HG03060 (cell line): ENCODE measurements around the gene TCF12.
"Not testable (repeated sequence)": the region's sequence is repeated elsewhere in the genome, so short reads cannot be mapped to it uniquely, and the experiment has no call there.

ENCODE experiments used
- ATAC-seq: cut with Tn5 transposase; IDR thresholded peaks from one replicate; pipeline ENCODE4 v1.9.1; 2021; ENCODE audit warnings: low read depth, moderate number of reproducible peaks; ENCODE audit not compliant: unreplicated experiment

TCF12 gene

DNA sequence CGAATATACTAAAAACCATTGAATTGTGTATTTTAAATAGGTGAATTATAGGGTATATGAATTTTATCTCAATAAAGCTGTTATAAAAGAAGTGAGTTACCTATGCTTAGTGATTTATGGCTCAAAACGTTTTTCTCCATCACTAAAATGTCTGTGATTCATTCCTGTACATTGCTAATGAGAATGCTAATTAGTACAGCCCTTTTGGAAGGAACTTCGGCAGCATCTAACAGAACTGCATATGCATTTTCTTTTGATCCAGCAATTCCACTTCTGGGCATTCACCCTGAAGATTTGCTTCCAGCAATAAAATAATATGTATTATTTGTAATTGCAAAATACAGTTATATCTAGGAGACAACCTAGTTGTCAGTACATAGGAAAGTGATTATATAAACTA, 53.6 kb downstream of the TCF12 start:
- ATAC-seq = no peak

DNA sequence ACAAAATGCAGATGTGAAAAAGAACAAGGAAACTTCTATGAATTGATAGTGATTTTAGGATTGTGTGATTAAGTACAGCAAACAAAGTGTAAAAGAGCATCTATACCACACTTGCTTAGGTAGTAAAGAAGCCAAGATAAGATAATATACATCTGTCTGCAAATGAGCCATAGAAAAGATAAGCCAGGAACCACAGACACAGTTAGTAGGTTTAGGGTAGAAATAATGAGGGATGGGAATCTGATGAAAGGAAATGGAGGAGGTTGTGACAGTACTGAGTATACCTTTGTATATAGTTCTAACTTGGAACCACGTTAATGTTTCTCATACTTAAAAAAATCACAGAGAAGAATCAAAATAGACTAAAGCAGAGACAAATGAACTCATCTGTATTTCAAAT, 54.0 kb downstream of the TCF12 start:
- no peak for ATAC-seq

DNA sequence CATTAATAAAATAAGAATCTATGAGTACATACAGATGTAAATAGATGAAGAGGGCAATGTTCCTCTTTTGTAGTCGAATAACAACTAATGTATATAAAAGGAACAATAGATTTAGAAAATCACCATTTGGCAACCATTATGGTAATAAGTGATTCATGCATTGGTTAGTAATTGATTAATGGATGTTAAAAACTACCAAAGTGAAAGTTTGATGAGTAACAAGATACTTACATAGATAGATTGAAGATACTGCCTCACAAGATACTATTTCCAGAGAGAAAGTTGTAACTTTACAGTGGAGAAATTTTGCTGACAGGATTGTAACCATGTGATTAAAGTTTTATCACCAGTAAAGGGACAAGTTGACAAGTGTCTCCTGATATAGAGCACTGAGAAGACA, 55.0 kb downstream of the TCF12 start:
- no peak for ATAC-seq

DNA sequence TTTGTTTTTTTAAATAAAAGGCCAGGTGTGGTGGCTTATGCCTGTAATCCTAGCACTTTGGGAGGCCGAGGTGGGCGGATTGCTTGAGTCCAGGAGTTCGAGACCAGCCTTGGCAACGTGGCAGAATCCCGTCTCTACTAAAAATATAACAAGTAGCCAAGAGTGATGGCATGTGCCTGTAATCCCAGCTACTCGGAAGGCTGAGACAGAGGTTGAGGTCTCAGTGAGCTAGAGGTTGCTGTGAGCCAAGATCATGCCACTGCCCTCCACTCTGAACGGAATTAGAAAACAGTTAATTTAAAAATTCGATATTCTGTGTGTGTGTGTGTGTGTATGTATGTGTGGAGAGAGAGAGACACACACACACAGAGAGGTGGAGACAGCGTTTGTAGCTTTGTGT, 58.8 kb downstream of the TCF12 start:
- ATAC-seq = no peak

DNA sequence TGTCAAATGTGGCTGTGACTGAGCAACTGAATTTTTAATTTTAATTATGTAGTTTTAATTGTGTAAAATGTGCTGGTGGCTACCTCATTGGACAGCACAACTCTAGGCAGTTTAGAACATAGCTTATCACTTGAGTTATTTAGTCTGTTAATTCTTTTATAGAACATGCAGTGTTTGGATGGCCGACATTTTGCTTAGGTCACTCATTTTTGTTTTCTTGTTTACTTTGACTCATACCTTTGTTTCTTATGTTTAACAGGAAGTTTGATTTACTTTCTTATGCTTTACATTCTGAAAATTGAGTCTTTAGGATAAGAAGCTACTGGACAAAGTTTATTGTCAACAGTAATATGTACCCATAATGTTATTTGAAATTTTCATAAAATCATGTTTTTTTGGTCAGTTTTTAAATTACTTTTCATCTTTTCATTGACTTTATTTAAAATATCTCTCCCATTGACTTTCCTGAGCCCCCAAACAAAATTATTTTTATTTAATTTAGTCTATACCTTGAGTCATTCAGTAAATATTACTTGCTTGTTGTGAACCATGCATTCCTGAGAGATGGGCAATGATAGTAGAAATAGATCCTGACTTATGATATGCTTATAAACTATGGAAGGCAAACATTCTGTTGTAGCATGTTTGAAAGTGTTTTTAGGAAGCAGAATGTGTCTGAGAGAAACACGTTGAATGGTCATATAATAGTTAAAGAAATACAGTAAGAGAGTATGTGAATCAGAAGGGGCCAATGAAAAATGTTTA, 60.6 kb downstream of the TCF12 start:
- no peak for ATAC-seq

DNA sequence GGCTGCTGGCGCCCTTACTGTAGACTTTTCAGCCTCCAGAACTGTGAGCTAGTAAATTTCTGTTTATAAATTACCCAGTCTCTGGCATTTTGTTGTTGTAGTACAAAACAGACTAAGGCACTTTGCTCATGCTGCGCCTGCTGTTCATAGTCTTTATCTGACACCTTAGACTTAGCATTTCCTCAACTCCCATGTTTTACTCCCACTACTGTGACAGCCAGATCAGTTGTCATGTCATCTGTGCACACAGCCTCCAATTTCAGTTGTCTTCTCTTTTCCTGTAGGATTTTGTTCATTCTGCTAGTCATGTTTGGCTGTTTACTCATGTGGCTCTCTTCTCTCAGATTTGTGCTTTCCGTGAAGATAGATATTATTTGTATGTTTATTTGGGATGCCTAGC, 62.0 kb downstream of the TCF12 start:
- no peak for ATAC-seq

DNA sequence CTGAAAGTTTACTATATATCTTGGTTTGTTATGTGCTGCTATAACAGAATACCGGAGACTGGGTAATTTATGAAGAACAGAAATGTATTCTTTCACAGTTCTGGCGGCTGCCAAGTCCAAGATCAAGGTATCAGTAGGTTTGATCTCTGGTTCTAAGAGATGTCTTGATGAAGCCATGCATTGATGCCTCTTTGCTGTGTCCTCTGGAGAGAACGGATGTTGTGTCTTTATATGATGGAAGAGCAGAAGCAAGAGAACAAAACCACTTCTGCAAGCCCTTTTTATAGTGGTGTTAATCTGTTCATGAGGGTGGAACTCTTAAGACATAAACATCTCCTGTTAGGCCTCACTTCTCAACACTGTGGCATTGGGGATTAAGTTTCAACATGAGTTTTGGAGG, 62.7 kb downstream of the TCF12 start:
- ATAC-seq = no peak

DNA sequence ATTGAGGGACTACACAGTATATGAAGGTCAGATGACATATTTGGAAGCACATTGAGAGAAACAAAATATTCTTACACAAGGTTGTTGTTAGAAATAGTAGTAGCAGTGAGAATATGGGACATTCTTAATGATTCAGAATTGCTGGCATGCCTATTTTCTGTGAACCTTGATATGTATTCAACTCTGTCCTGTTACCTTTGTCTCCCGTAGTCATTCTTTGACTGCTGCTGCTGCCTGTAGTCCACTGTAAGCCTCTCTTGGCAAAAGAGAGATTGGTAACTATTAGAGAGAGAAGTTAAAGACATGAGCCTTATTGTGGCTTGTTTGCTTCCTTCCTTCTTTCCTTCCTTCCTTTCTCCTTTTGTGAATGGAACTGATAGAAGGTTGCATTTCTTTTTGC, 64.5 kb downstream of the TCF12 start:
- ATAC-seq = no peak

DNA sequence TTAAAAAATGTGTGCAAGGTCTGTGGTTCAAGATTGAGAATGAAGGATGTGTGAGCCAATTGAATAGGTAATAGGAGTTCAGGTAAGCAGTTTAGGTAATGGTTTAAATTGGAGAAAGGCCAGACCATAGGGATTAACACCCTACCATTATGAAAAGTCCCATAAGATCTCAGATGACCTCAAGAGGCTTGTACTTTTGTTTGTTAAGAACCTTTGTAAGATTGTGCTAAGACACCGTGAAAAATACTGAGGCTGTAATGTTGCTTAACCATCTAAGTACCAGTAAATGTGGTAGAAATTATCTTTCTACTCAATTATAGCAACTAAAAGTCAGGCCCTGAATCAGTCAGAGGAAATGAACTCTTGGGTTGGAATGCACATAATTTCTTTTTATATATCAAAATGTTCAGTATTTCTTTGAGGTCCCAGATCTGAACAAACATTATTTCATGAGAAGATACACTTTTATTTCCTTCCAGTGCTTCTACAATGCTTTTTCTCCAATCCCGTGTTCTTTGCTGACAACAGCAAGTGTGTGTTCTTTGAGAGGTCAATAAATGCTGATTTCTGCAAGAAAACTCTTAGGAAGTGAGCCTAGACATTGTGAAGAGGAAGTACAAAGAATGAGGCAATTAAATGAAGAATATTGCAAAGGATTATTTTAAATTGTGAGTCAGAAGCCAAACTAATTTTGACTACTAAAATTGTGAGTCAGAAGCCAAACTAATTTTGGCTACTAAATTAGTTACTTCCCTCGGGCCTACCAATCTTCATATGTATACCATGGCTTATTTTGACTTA, 66.4 kb downstream of the TCF12 start:
- ATAC-seq = no peak

DNA sequence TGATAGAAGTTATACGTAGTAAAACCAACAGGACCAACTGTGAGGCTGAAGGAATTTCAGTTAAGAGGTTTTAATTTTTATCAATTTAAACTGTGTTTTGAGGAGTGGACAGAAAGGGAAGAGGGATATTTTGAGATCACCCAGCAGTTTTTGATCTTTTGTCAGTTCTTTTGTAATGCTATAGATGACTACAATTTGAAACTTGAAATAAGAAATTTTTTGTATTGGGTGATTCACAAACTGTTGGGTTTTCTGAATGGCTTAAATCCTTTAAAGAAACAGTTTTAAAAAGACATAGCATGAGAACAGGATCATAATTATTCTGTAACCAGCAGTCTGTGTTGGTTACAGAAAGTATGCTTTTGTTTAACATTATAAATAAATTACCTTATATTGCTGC, 67.4 kb downstream of the TCF12 start:
- ATAC-seq = no peak

DNA sequence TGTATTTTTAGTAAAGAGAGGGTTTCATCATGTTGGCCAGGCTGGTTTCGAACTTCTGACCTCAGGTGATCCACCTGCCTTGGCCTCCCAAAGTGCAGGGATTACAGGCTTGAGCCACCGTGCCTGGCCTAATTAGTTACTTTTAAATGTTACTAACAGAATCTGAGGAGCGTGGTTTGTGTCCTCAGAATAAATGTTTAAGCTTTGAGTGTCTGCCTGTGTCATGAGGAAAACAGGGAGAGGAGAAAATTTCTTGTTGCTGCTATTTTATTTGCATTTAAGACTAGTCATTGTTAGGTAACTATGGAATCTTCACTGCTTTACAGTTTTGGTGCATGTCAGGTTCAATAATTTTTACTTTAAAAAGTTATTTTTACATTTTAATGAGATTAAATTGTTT, 68.8 kb downstream of the TCF12 start:
- no peak for ATAC-seq

DNA sequence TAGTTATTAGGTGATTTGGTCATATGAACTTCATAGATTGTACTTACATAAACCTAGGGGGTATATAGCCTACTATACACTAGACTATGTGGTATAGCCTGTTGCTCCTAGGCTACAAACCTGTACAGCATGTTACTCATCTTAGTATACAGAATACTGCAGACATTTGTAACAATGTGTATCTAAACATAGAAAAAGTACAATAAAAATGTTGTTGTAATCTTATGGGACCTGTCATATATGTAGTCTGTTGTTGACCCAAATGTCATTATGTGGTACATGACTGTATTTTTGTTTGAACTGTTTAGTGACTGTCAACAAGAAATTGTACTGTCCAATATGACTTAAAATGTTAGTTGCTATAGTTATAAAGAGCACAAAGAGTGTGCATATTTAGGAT, 69.8 kb downstream of the TCF12 start:
- no peak for ATAC-seq

DNA sequence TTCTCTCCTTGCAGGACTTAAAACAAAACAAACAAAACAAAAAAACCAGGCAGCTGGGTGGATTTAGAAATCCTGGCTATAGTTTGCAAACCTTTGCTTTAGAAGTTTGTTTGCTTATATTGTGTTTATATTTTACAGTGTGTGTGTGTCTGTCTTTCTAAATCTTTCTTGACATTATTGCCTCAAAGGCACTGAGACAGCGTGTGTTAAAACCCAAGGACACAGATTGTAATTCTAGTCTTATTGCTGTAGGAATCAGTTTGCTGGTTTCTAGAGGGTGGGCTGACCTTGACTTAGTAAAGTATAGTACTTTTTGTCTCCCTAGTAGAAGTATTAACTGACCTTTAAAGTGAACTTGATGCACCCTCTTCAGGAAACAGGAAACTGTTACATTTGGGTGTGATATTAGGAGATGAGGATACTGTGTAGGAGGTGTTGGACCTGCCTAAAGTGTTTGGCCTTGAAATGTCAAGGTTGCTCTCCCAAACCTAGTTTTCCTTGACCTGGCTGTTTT, 71.0 kb downstream of the TCF12 start:
- no peak for ATAC-seq

DNA sequence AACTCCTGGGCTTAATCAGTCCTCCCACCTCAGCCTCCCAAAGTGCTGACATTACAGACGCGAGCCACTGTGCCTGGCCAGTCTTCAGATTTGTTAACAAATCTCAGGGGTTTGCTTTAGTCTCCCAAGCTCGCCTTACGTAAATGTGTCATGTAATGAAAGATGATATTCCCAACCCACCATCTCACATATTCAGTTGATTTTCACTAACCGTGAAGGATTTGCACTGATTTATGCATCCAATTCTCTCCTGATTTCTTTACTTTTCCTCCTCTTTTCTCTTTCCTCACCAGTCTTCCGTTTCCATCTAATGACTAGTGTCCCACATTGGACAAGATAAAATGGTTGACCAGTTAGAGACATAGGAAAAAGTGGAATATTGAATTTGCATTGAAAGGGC, 72.6 kb downstream of the TCF12 start:
- ATAC-seq = no peak

DNA sequence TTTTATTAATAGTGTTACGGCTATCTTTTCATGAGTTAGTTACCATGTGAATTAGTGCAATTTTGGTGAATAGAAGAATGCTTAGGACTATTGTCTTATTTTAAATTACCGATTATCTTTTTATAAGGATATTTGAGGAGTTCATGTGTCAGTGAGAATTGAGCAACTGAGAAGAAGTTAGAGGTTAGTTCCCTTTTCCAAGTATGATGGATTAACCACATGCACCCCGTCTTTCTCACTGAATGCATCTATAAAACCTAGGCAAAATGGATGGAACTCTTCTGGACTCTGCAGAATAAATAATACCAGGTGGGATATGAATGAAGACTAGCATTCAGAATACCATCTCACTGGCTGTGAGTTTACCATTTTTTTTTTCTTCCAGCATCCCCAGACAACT, 74.3 kb downstream of the TCF12 start:
- ATAC-seq = no peak

DNA sequence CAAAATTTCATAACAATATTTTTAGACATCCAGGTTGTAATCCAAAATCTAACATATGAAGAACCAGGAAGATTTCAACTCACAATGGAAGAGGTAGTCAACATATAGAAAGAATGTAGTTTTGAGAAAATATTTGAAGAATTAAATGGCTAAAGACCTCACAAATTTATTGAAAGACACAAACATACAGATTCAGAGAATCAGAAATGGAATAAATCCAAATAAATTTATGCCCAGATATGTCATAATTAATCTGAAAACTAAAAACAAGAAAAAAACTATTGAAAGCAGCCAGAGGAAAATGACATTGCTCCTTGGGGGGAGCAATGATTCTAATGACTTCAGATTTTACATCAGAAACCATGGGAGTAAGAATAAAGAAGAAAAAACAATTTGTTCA, 75.8 kb downstream of the TCF12 start:
- no peak for ATAC-seq

DNA sequence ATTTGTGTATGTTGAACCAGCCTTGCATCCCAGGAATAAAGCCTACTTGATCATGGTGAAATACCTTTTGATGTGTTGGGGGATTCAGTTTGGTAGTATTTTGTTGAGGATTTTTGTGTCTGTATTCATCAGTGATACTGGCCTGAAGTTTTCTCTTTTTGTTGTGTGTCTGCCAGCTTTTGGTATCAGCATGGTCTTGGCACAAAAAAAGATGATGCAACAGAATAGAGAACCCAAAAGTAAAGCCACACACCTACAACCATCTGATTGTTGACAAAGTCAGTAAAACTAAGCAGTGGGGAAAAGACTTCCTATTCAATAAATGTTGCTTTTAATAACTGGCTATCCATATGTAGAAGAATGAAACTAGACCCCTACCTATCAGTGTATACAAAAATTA, 77.6 kb downstream of the TCF12 start:
- no peak for ATAC-seq

DNA sequence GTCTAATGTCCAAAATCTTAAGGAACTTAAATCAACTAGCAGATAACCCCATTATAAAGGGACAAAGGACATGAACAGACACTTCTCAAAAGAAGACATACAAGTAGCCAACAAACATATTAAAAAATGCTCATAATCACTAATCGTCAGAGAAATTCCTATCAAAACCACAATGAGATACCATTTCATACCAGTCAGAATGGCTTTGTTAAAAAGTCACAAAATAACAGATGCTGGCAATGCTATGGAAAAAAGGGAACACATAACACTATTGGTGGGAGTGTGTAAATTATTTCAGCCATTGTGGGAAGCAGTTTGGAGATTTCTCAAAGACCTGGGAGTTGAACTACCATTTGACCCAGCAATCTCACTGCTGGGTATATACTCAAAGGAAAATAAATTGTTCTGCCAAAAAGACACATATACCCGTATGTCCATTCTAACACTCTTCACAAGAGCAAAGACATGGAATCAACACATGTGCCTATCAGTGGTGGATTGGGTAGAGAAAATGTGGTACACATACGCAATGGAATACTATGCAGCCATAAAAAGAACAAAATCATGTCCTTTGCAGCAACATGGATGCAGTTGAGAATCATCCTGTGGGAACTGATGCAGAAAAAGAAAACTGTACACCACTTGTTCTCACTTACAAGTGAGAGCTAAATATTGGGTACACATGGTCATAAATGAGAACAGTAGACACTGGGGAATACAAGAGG, 78.5 kb downstream of the TCF12 start:
- ATAC-seq = no peak

DNA sequence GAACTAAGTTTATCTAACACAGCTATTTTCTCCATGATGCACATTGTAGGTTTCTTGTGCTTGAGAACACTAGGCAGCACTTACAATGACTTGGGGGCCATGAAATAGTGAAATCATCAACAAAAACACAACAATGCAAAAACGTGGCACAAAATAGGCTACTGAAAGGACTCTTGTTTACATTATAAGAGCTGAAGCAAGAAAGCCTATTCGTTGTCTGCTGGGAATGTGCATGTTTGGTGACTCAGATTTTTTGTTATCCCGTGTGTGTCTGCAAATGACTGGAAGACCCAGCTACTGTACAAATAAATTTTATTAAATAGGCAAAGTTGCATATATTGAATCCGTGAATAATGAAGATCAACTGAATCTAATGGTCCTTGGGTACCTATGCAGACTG, 85.0 kb downstream of the TCF12 start:
- no peak for ATAC-seq

DNA sequence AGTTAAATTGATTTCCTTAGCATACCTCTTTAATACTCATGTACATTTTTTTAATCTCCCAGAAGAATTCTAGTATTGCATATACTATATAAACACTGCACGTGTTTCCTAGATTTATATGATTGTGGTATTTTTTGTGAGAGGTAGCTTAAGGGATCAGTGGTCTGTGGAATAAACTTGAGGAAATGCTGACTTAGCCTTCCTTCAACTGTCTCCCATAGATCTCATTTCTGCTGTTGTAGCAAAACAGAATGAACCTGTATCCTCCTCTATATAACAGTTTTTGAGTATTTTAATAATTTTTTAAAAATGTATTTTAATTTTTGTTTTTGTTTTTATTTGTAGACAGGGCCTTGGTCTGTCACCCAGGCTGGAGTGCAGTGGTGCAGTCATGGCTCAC, 86.8 kb downstream of the TCF12 start:
- ATAC-seq = no peak

DNA sequence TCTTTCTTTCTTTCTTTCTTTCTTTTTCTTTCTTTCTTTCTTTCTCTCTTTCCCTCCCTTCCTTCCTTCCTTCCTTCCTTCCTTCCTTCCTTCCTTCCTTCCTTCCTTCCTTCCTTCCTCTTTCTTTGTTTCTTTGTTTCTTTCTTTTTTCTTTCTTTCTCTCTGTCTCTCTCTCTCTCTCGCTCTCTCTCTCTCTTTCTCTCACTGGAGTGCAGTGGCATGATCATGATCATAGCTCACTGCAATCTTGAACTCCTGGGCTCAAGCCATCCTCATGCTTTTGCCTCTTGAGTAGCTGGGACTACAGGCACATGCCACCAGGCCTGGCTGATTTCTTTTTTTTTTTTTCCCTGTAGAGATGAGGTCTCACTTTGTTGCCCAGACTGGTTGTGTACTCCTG, 89.4 kb downstream of the TCF12 start:
- ATAC-seq = not testable (repeated sequence)
